IMR-90 (cell line): ENCODE measurements around the gene SHISAL1.

Experiments
- CEBPB ChIP-seq: IDR thresholded peaks from 2 replicates; pipeline ENCODE4 v1.6.1; 2012; ENCODE audit warnings: low read depth, low read length, improper control_type of control experiment
- FOS ChIP-seq: fragments of 150-350 bp; IDR thresholded peaks from 2 replicates; pipeline ENCODE4 v1.6.1; 2016; ENCODE audit warnings: low read depth, low read length
- MAFK ChIP-seq: IDR thresholded peaks from 2 replicates; pipeline ENCODE4 v1.6.1; 2012; ENCODE audit warnings: low read depth, low read length, improper control_type of control experiment
- MAZ ChIP-seq: IDR thresholded peaks from 2 replicates; pipeline ENCODE4 v1.6.1; 2012; ENCODE audit warnings: low read depth, mild to moderate bottlenecking, low read length, improper control_type of control experiment, moderate library complexity, borderline replicate concordance
- POLR2A ChIP-seq: IDR thresholded peaks from 2 replicates; pipeline ENCODE4 v1.6.1; 2012; ENCODE audit warnings: mild to moderate bottlenecking, low read depth, low read length
- RAD21 ChIP-seq: IDR thresholded peaks from 2 replicates; pipeline ENCODE4 v1.6.1; 2012; ENCODE audit warnings: low read length, improper control_type of control experiment
- SMC3 ChIP-seq: fragments of 150-350 bp; IDR thresholded peaks from 2 replicates; pipeline ENCODE4 v1.6.1; 2016; ENCODE audit warnings: low read depth, mild to moderate bottlenecking, antibody characterized with exemption, low read length, moderate library complexity
- TF ChIP-seq, protein P1 (sequence below): conservative IDR thresholded peaks from 2 replicates; pipeline ENCODE4 v1.5.1; 2012; ENCODE audit warnings: mild to moderate bottlenecking, low read depth, low read length, improper control_type of control experiment
- TF ChIP-seq, protein P2 (sequence below): fragments of 150-350 bp; IDR thresholded peaks from 2 replicates; pipeline ENCODE4 v1.6.1; 2017; ENCODE audit warnings: mild to moderate bottlenecking, antibody characterized with exemption, low read length, low read depth

DNA sequence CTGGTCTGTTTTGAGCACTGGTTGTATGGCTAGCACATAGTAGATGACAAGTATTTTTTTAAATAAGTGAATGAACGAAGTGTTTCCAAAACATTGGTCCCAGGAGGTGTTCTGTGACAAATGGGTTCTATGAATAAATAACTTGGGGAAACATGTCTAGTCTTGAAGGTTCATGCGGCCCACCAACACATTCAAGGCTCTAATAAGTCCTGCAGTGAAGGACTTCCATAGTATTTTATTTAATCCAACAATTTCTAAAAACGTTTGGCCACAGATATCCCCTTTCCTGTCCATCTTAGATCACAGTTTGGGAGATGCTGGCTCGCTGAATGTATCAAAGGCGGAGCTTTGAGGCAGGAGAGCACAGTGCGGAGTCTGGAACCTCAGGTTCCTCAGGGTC lies 109.5 kb downstream of the SHISAL1 start:
- TF ChIP-seq FOS (no peak), SMC3 (no peak), POLR2A (no peak), CEBPB (no peak), MAFK (no peak), RAD21 (no peak), MAZ (no peak)
- TF ChIP-seq, protein P1, sequence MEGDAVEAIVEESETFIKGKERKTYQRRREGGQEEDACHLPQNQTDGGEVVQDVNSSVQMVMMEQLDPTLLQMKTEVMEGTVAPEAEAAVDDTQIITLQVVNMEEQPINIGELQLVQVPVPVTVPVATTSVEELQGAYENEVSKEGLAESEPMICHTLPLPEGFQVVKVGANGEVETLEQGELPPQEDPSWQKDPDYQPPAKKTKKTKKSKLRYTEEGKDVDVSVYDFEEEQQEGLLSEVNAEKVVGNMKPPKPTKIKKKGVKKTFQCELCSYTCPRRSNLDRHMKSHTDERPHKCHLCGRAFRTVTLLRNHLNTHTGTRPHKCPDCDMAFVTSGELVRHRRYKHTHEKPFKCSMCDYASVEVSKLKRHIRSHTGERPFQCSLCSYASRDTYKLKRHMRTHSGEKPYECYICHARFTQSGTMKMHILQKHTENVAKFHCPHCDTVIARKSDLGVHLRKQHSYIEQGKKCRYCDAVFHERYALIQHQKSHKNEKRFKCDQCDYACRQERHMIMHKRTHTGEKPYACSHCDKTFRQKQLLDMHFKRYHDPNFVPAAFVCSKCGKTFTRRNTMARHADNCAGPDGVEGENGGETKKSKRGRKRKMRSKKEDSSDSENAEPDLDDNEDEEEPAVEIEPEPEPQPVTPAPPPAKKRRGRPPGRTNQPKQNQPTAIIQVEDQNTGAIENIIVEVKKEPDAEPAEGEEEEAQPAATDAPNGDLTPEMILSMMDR: no peak
- TF ChIP-seq, protein P2, sequence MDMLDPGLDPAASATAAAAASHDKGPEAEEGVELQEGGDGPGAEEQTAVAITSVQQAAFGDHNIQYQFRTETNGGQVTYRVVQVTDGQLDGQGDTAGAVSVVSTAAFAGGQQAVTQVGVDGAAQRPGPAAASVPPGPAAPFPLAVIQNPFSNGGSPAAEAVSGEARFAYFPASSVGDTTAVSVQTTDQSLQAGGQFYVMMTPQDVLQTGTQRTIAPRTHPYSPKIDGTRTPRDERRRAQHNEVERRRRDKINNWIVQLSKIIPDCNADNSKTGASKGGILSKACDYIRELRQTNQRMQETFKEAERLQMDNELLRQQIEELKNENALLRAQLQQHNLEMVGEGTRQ: no peak
